Keratinocyte (primary cell): ENCODE measurements around the gene RRP12.

Experiments used
- CTCF ChIP-seq, 3 experiments: IDR thresholded peaks in 1 of 3; conservative IDR thresholded peaks in 1 of 3; optimal IDR thresholded peaks in 1 of 3; 2 replicates in 2 of 3; 3 replicates in 1 of 3; pipeline versions ENCODE3 to v1.5.1; 2011; ENCODE audit warnings: low read length in 3 of 3, mild to moderate bottlenecking in 3 of 3, moderate library complexity in 2 of 3, control low read depth in 1 of 3, inconsistent platforms in 1 of 3; ENCODE audit not compliant: insufficient read depth in 2 of 3; ENCODE audit errors: extremely low read depth in 1 of 3
- EZH2 ChIP-seq: IDR thresholded peaks from one replicate; pipeline ENCODE4 v1.6.1; 2012; ENCODE audit warnings: inconsistent platforms, mild to moderate bottlenecking, low read length, moderate library complexity

GRCh38 chr10:97328646-97329453 is 72.3 kb downstream of the RRP12 start:
- TF ChIP-seq CTCF (optimal IDR thresholded peaks at IDR 0.05 in 1 of 3, IDR thresholded peaks at IDR 0.05 in 1 of 3, conservative IDR thresholded peaks at IDR 0.05 in 1 of 3; ENCODE audit: extremely low read depth in 1 of 3, insufficient read depth in 2 of 3, low read length in 3 of 3) (no peak), EZH2 (no peak)
